Liver (tissue), 3 donors: Measurements from ENCODE around the gene ZNHIT2.

Experiments
- GABPA ChIP-seq, 2 donors: IDR thresholded peaks in 1 of 2; conservative IDR thresholded peaks in 1 of 2; 2 replicates each; pipeline ENCODE4 v1.6.1; 2016; ENCODE audit warnings: antibody characterized with exemption in 2 of 2, mild to moderate bottlenecking in 1 of 2, moderate library complexity in 1 of 2
- JUND ChIP-seq, 2 donors: IDR thresholded peaks; 2 replicates each; pipeline ENCODE4 v1.6.1; 2016; ENCODE audit warnings: antibody characterized with exemption in 2 of 2
- RAD21 ChIP-seq, 2 donors: IDR thresholded peaks; 2 replicates each; pipeline ENCODE4 v1.6.1; 2016; ENCODE audit warnings: antibody characterized with exemption in 2 of 2, mild to moderate bottlenecking in 2 of 2
- RXRA ChIP-seq, 2 donors: IDR thresholded peaks; 2 replicates each; pipeline ENCODE4 v1.6.1; 2017 to 2018; ENCODE audit warnings: antibody characterized with exemption in 2 of 2, mild to moderate bottlenecking in 1 of 2
- SP1 ChIP-seq: IDR thresholded peaks from 2 replicates; pipeline ENCODE4 v1.6.1; 2018; ENCODE audit warnings: antibody characterized with exemption, mild to moderate bottlenecking
- YY1 ChIP-seq: IDR thresholded peaks from 2 replicates; pipeline ENCODE4 v1.6.1; 2016; ENCODE audit warnings: antibody characterized with exemption, mild to moderate bottlenecking
- TF ChIP-seq, protein P1 (sequence below): fragments of 150-350 bp; IDR thresholded peaks from 2 replicates; pipeline ENCODE4 v1.5.1; 2017; ENCODE audit warnings: improper control_type of control experiment, low read depth, low read length; ENCODE audit not compliant: missing input control
- TF ChIP-seq, protein P2 (sequence below): IDR thresholded peaks from 2 replicates; pipeline ENCODE4 v1.6.1; 2016; ENCODE audit warnings: antibody characterized with exemption, mild to moderate bottlenecking
- TF ChIP-seq, protein P3 (sequence below): IDR thresholded peaks from 2 replicates; pipeline ENCODE4 v1.6.1; 2016; ENCODE audit warnings: antibody characterized with exemption
- TF ChIP-seq, protein P4 (sequence below): IDR thresholded peaks from 2 replicates; pipeline ENCODE4 v1.6.1; 2016; ENCODE audit warnings: antibody characterized with exemption
- TF ChIP-seq, protein P5 (sequence below): IDR thresholded peaks from 2 replicates; pipeline ENCODE4 v1.6.1; 2016; ENCODE audit warnings: antibody characterized with exemption
- donor health status: healthy.
- donor health status: healthy.

DNA sequence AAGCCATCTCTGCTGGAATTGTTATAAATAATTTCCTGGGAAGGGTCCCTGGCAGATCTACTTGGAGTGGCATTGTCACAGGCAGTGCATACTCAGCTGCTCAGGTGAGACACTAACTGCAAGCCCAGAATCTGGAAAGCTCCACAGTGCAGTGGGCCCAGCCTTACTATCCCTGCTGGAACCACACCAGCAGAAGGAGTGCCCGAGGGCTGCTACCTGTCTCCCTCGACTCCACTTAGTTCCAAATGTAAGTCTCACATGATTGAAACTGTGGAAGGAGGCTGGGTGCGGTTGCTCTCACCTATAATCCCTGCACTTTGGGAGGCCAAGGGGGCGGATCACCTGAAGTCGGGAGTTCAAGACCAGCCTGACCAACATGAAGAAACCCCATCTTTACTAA, 31.2 kb upstream of the ZNHIT2 start:
- TF ChIP-seq GABPA (IDR thresholded peaks at IDR 0.05 in 1 of 2, conservative IDR thresholded peaks at IDR 0.05 in 1 of 2) (no peak), JUND (IDR thresholded peaks at IDR 0.05) (no peak), YY1 (no peak), RAD21 (IDR thresholded peaks at IDR 0.05) (no peak), RXRA (IDR thresholded peaks at IDR 0.05) (no peak), SP1 (no peak)
- TF ChIP-seq, protein P1, sequence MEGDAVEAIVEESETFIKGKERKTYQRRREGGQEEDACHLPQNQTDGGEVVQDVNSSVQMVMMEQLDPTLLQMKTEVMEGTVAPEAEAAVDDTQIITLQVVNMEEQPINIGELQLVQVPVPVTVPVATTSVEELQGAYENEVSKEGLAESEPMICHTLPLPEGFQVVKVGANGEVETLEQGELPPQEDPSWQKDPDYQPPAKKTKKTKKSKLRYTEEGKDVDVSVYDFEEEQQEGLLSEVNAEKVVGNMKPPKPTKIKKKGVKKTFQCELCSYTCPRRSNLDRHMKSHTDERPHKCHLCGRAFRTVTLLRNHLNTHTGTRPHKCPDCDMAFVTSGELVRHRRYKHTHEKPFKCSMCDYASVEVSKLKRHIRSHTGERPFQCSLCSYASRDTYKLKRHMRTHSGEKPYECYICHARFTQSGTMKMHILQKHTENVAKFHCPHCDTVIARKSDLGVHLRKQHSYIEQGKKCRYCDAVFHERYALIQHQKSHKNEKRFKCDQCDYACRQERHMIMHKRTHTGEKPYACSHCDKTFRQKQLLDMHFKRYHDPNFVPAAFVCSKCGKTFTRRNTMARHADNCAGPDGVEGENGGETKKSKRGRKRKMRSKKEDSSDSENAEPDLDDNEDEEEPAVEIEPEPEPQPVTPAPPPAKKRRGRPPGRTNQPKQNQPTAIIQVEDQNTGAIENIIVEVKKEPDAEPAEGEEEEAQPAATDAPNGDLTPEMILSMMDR = no peak
- TF ChIP-seq, protein P2, sequence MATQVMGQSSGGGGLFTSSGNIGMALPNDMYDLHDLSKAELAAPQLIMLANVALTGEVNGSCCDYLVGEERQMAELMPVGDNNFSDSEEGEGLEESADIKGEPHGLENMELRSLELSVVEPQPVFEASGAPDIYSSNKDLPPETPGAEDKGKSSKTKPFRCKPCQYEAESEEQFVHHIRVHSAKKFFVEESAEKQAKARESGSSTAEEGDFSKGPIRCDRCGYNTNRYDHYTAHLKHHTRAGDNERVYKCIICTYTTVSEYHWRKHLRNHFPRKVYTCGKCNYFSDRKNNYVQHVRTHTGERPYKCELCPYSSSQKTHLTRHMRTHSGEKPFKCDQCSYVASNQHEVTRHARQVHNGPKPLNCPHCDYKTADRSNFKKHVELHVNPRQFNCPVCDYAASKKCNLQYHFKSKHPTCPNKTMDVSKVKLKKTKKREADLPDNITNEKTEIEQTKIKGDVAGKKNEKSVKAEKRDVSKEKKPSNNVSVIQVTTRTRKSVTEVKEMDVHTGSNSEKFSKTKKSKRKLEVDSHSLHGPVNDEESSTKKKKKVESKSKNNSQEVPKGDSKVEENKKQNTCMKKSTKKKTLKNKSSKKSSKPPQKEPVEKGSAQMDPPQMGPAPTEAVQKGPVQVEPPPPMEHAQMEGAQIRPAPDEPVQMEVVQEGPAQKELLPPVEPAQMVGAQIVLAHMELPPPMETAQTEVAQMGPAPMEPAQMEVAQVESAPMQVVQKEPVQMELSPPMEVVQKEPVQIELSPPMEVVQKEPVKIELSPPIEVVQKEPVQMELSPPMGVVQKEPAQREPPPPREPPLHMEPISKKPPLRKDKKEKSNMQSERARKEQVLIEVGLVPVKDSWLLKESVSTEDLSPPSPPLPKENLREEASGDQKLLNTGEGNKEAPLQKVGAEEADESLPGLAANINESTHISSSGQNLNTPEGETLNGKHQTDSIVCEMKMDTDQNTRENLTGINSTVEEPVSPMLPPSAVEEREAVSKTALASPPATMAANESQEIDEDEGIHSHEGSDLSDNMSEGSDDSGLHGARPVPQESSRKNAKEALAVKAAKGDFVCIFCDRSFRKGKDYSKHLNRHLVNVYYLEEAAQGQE = no peak
- TF ChIP-seq, protein P3, sequence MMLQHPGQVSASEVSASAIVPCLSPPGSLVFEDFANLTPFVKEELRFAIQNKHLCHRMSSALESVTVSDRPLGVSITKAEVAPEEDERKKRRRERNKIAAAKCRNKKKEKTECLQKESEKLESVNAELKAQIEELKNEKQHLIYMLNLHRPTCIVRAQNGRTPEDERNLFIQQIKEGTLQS = no peak
- TF ChIP-seq, protein P4, sequence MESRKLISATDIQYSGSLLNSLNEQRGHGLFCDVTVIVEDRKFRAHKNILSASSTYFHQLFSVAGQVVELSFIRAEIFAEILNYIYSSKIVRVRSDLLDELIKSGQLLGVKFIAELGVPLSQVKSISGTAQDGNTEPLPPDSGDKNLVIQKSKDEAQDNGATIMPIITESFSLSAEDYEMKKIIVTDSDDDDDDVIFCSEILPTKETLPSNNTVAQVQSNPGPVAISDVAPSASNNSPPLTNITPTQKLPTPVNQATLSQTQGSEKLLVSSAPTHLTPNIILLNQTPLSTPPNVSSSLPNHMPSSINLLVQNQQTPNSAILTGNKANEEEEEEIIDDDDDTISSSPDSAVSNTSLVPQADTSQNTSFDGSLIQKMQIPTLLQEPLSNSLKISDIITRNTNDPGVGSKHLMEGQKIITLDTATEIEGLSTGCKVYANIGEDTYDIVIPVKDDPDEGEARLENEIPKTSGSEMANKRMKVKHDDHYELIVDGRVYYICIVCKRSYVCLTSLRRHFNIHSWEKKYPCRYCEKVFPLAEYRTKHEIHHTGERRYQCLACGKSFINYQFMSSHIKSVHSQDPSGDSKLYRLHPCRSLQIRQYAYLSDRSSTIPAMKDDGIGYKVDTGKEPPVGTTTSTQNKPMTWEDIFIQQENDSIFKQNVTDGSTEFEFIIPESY = no peak
- TF ChIP-seq, protein P5, sequence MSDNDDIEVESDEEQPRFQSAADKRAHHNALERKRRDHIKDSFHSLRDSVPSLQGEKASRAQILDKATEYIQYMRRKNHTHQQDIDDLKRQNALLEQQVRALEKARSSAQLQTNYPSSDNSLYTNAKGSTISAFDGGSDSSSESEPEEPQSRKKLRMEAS = no peak
